ENCODE results near the gene EFTUD2.

Gene EFTUD2

GRCh38 chr17:44878627-44879221 lies 20.5 kb downstream of the EFTUD2 start:
- no peak overlapping the region for H3K4me3 ChIP-seq (ENCODE audit: low read depth, low read length)
- TF ChIP-seq CTCF (IDR thresholded peaks at IDR 0.05; ENCODE audit: low read depth, low read length): peak; percentile 35; the same call in 1 of the 2 replicates

- TF ChIP-seq CTCF (IDR thresholded peaks at IDR 0.05; ENCODE audit: low read depth, low read length): no peak
- no peak overlapping the region for H3K4me3 ChIP-seq (ENCODE audit: low read depth, low read length)
Observed at GRCh38 chr17:44877121-44877520, 22.1 kb downstream of the EFTUD2 start.

GRCh38 chr17:44875761-44876160 lies 23.5 kb downstream of the EFTUD2 start:
- H3K4me3 ChIP-seq (ENCODE audit: low read depth, low read length): no peak overlapping the region
- no peak for TF ChIP-seq CTCF (IDR thresholded peaks at IDR 0.05; ENCODE audit: low read depth, low read length)

GRCh38 chr17:44872131-44872768 lies 27.0 kb downstream of the EFTUD2 start:
- no peak for TF ChIP-seq CTCF (IDR thresholded peaks at IDR 0.05; ENCODE audit: low read depth, low read length)
- H3K4me3 ChIP-seq (ENCODE audit: low read depth, low read length): no peak overlapping the region

GRCh38 chr17:44871556-44871955 lies 27.7 kb downstream of the EFTUD2 start:
- H3K4me3 ChIP-seq (ENCODE audit: low read depth, low read length): no peak overlapping the region
- no peak for TF ChIP-seq CTCF (IDR thresholded peaks at IDR 0.05; ENCODE audit: low read depth, low read length)

- no peak overlapping the region for H3K4me3 ChIP-seq (ENCODE audit: low read depth, low read length)
- TF ChIP-seq CTCF (IDR thresholded peaks at IDR 0.05; ENCODE audit: low read depth, low read length): no peak
Observed at GRCh38 chr17:44867841-44868240, 31.4 kb downstream of the EFTUD2 start.

GRCh38 chr17:44865931-44866330 lies 33.3 kb downstream of the EFTUD2 start:
- no peak overlapping the region for H3K4me3 ChIP-seq (ENCODE audit: low read depth, low read length)
- TF ChIP-seq CTCF (IDR thresholded peaks at IDR 0.05; ENCODE audit: low read depth, low read length): no peak

Measured in WI38 (cell line).